Stomach (tissue), 9 donors: ENCODE data around the gene FSTL4. TPM values are rescaled to one million over a fixed set of nuclear protein-coding genes. Genes with fewer than 3 reads are reported as not detected.

Experiments
- DNase-seq, 2 donors: peaks; one replicate each; pipeline versions ENCODE4 v3.0.0 to v3.0.0-alpha.2; 2013 to 2019
- H3K27ac ChIP-seq, 5 donors: fragments of 200-600 bp in 4 of 5; sonication (generic) in 4 of 5; one replicate each; pipeline ENCODE4 v1.5.1; 2013 to 2019; ENCODE audit warnings: mild to moderate bottlenecking in 1 of 5, moderate library complexity in 1 of 5
- H3K27me3 ChIP-seq, 3 donors: fragments of 200-600 bp; sonication (generic); one replicate each; pipeline ENCODE4 v1.5.1; 2017 to 2019; ENCODE audit warnings: mixed run types in 1 of 3
- H3K36me3 ChIP-seq, 4 donors: fragments of 200-600 bp; sonication (generic); 1 replicate in 3 of 4; 2 replicates in 1 of 4; pipeline ENCODE4 v1.5.1; 2016 to 2019
- H3K4me1 ChIP-seq, 4 donors: fragments of 200-600 bp; sonication (generic); one replicate each; pipeline ENCODE4 v1.5.1; 2016 to 2019
- H3K4me3 ChIP-seq, 4 donors: fragments of 200-600 bp; sonication (generic) in 3 of 4; one replicate each; pipeline ENCODE4 v1.5.1; 2016 to 2019; ENCODE audit warnings: mild to moderate bottlenecking in 1 of 4
- H3K9me3 ChIP-seq, 4 donors: fragments of 200-600 bp; sonication (generic); one replicate each; pipeline ENCODE4 v1.5.1; 2016 to 2019
- CTCF ChIP-seq, 7 experiments: fragments of 450-650 bp in 4 of 7; fragments of 200-600 bp in 3 of 7; sonication (generic) in 3 of 7; IDR thresholded peaks; one replicate each; pipeline ENCODE4 v1.5.1; 2016 to 2019; ENCODE audit warnings: antibody characterized with exemption in 7 of 7, control low read depth in 2 of 7, mild to moderate bottlenecking in 1 of 7
- EP300 ChIP-seq: sonication (generic); formaldehyde crosslinking; IDR thresholded peaks from one replicate; pipeline ENCODE4 v1.6.1; 2017; ENCODE audit warnings: antibody characterized with exemption
- POLR2A ChIP-seq, 4 donors: fragments of 450-650 bp; IDR thresholded peaks; one replicate each; pipeline ENCODE4 v1.6.1; 2016; ENCODE audit warnings: antibody characterized with exemption in 4 of 4, control low read depth in 2 of 4, mild to moderate bottlenecking in 1 of 4, moderate library complexity in 1 of 4
- POLR2AphosphoS5 ChIP-seq, 3 donors: sonication (generic); formaldehyde crosslinking; IDR thresholded peaks; one replicate each; pipeline ENCODE4 v1.6.1; 2016; ENCODE audit warnings: antibody characterized with exemption in 3 of 3
- WGBS, 5 donors: extraction: QIAGEN DNeasy Blood & Tissue Kit in 3 of 5; methylation state at CpG; one replicate each; pipeline versions ENCODE4 v1.1.5 to v1.1.7; 2013 to 2018; 5-methylcytosine and 5-hydroxymethylcytosine counted together
- intact Hi-C: fragments of 100-400 bp; cut with DNase I; formaldehyde crosslinking; loops from one replicate; pipeline ENCODE4 v1.15.1; 2023; ENCODE audit warnings: low total_unique reads
- polyA plus RNA-seq, 3 donors: library from polyadenylated mRNA; stranded (reverse); fragments of 200-250 nt; gene quantifications; one replicate each; pipeline ENCODE4 v1.2.3, GENCODE V29; 2013
- total RNA-seq, 5 donors: library from RNA; depleted of rRNA; stranded (reverse); fragments of >200 nt; gene quantifications; one replicate each; pipeline versions ENCODE4 v1.1.0 to v1.2.3, GENCODE V29; 2014 to 2016
- donor health status: healthy with polysubstance abuse.
- donor health status: Bipolar disorder and iron deficiency.
- donor health status: healthy.

Gene FSTL4
- total and polyA plus RNA-seq, 8 donors = 0.37 to 0.55 TPM; not detected in 6

DNA sequence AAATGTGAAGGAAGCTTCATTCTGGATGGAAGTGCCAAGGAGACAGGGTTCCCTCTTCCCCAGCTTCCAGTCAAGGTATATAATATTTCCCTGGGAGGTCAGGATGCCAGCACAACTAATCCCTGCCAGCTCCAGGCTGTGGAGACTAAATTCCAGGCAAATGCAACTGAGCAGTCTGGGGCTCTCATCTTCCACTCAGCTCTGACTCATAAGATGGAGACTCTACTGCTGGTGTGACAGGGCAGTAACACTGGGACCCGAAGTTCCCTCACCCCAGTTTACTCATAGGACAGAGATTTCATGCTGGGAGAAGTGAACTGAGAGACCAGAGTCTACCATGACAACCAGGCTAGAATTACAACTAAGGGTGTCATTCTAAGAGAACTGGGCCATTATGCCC, 235.4 kb downstream of the FSTL4 start:
- TF ChIP-seq POLR2AphosphoS5 (IDR thresholded peaks at IDR 0.05) (no peak), EP300 (no peak), CTCF (IDR thresholded peaks at IDR 0.05) (no peak), POLR2A (IDR thresholded peaks at IDR 0.05) (no peak)
- Histone ChIP-seq H3K9me3 (peaks cover 0 to 20% (median 17%) of the 10 kb centered on the region in 4 donors), H3K27me3 (peaks cover 0 to 21% (median 0%) of the 10 kb centered on the region in 3 donors), H3K4me3 (no peak overlapping the region), H3K4me1 (no peaks in the 10 kb centered on the region), H3K27ac (no peak overlapping the region), H3K36me3 (no peaks in the 10 kb centered on the region)
- intact Hi-C loops = no loop called here
- WGBS, 5 donors = 63 to 90% (median 79%) methylated on average over 1 of the region's 1 CpG
- no peak for DNase-seq

- Histone ChIP-seq H3K27ac (no peak overlapping the region), H3K36me3 (no peaks in the 10 kb centered on the region), H3K9me3 (peaks cover 0 to 19% (median 17%) of the 10 kb centered on the region in 4 donors), H3K4me1 (no peaks in the 10 kb centered on the region), H3K27me3 (peaks cover 0 to 41% (median 0%) of the 10 kb centered on the region in 3 donors), H3K4me3 (no peak overlapping the region)
- 91 to 94% (median 91%) methylated on average over 5 of the region's 5 CpGs for WGBS, 5 donors
- DNase-seq = no peak
- TF ChIP-seq CTCF (IDR thresholded peaks at IDR 0.05) (no peak), POLR2AphosphoS5 (IDR thresholded peaks at IDR 0.05) (no peak)
- intact Hi-C loops = no loop called here
Observed at GRCh38 chr5:133373121-133373870, 239.0 kb downstream of the FSTL4 start.

DNA sequence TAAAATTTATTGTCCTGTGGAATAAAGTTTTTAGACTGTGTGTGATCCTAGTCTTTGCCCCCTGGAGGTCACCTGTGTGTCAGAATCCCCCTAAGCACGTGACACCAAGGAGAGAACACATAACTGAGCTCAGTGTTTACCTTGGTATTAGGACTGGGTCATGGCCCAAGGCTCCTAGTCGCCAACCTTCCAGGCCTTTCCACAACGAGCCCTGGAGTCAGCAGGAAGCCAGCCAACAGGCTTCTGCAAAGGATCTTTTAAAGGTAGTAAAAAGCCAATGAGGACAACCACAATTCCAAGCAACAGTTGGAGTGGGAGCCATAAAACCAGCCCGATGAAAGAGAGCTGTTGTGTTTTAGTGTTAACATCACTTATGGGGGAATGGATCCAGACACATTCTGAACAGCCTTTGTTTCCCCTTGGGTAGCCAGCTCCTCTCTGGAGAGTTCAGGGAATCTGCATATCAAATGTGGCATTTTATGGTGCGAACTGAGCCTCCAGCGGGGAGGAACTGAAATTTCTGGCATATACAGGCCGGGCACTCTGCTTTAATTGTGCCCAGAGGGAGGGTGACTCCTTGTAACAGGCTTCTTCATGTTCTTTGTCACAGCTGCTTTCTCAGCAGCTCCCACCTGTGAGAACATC, 239.9 kb downstream of the FSTL4 start:
- 61 to 68% (median 66%) methylated on average over 7 of the region's 7 CpGs for WGBS, 5 donors
- Histone ChIP-seq H3K4me1 (no peaks in the 10 kb centered on the region), H3K27ac (no peak overlapping the region), H3K9me3 (peaks cover 0 to 10% (median 9%) of the 10 kb centered on the region in 4 donors), H3K27me3 (peaks cover 0 to 41% (median 0%) of the 10 kb centered on the region in 3 donors), H3K4me3 (no peak overlapping the region), H3K36me3 (no peaks in the 10 kb centered on the region)
- no peak for DNase-seq
- TF ChIP-seq POLR2AphosphoS5 (IDR thresholded peaks at IDR 0.05) = no peak
- no peak for TF ChIP-seq EP300
- TF ChIP-seq POLR2A (IDR thresholded peaks at IDR 0.05) = no peak
- no peak for TF ChIP-seq CTCF (IDR thresholded peaks at IDR 0.05)
- intact Hi-C loops = no loop called here

DNA sequence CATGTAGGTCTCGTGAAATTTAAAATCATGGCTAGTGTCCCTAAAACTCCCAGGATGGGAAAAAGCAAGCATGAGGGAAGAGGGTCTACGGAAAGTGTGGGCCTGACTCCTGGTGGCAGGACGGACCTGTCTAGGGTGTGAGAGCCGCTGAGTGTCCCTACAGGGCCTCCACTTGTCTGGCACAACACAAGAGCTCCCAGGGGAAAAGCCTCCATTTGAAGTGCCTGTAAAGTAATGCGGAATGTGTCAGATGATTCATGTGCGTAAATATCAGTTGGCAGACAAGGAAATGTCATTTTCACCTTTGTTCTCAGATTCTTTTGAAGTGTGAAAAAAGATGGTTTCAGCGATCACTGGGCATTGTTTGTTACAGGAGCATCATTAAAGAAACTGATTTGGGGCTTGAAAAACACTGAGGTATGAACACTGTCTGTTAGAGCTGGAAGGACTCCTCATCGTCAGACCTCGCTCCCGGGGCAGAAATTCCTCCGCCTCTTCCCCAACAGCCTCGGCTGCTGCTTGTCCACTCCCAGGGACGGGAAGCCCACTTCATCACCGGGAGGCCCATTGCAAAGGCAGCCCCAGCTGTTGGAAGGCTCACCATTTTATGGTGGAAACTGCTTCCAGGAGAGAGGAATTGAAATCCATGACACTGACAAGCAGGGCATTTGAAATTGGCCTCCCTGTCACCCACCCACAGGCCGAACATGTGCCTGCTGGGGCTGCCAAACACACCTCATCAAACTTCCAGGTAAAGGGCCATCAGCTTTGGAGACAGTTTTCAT, 240.8 kb downstream of the FSTL4 start:
- Histone ChIP-seq H3K27ac (no peak overlapping the region), H3K4me1 (no peaks in the 10 kb centered on the region), H3K4me3 (no peak overlapping the region), H3K27me3 (peaks cover 0 to 37% (median 0%) of the 10 kb centered on the region in 3 donors), H3K36me3 (no peaks in the 10 kb centered on the region), H3K9me3 (peaks cover 0 to 2% (median under 1%) of the 10 kb centered on the region in 4 donors)
- DNase-seq = no peak
- TF ChIP-seq CTCF (IDR thresholded peaks at IDR 0.05) = no peak
- TF ChIP-seq POLR2A (IDR thresholded peaks at IDR 0.05) = no peak
- TF ChIP-seq POLR2AphosphoS5 (IDR thresholded peaks at IDR 0.05) = no peak
- TF ChIP-seq EP300 = no peak
- intact Hi-C loops = no loop called here
- 78 to 87% (median 82%) methylated on average over 15 of the region's 15 CpGs for WGBS, 5 donors
